ENCODE data around the gene ESPN. TPM values are rescaled to one million over a fixed set of nuclear protein-coding genes. Genes with fewer than 3 reads are reported as not detected.

Gene ESPN
- total RNA-seq, 2 experiments from 2014 or later, result 0.96 to 0.98 TPM

- CTCF ChIA-PET, result interaction anchor here (1.3 to 1.9 kb wide), 2 partner anchors 10 to 17 kb away, joined by 3 to 5 read pairs; no protein-coding TSS in a partner anchor
- POLR2A ChIA-PET, result interaction anchor here (0.8 kb wide), 1 partner anchor 46 kb away, joined by 3 read pairs; no protein-coding TSS in a partner anchor
- no peak overlapping the region for H3K4me3 Mint-ChIP-seq
Observed at GRCh38 chr1:6505367-6506209, 81.0 kb downstream of the ESPN start.

DNA sequence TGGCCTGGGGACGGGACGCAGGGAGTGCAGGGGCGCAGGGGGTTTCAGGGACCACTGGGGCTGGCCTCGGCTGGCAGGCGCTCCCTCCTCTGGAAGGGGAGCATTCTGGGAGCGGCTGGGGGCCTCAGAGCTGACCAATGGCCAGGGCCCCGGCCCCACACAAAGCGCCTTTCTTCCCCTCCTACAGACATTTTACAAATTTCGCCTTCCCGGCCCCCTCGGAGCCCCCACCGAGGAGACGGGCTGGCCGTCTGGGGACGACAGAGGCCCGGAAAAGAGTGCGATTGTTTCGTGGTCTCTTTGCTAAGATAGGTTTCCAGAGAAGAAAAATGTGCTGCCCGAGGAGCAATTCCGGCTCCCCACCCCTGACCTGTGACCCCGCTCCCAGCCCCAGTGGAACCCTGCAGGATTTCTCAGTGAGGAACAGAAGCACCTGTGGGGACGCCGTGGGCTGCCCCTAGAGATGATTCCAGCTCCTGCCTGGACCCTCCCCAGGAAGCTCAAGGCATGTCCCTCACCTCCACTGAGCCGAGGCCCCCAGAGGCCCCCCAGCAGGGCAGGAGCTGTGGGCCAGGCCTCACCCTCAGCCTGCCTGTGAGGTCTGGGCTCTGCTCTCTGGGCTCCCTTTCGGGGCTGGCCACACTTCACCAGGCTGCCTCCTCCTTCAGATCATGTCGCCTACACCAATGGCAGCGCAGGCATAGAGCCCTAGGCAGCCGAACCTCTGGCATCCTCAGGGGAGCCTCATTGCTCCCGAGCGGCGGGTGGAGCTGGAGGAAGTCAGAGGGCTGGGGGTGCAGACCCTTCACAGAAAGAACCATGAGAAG is 81.8 kb downstream of the ESPN start:
- Mint-ChIP-seq H3K27me3 (no peaks in the 10 kb centered on the region), H3K27ac (no peak overlapping the region), H3K36me3 (ENCODE audit: low read depth) (no peaks in the 10 kb centered on the region), H3K4me1 (no peaks in the 10 kb centered on the region), H3K4me3 (no peak overlapping the region), H3K9me3 (no peaks in the 10 kb centered on the region)
- DNase-seq, result no peak
- POLR2A ChIA-PET, result no interaction called here
- CTCF ChIA-PET, result interaction anchor here (1.0 to 1.9 kb wide), 4 partner anchors 9 to 48 kb away, joined by 3 to 5 read pairs (median 3); partner anchors contain the start of genes NOL9 and TAS1R1

More at GRCh38 chr1:6505367-6506209, 81.0 kb downstream of the ESPN start:
- H3K4me1 Mint-ChIP-seq, result no peaks in the 10 kb centered on the region
- no peak for DNase-seq
- H3K36me3 Mint-ChIP-seq (ENCODE audit: low read depth), result no peaks in the 10 kb centered on the region
- H3K27me3 Mint-ChIP-seq, result no peaks in the 10 kb centered on the region
- H3K9me3 Mint-ChIP-seq, result no peaks in the 10 kb centered on the region
- no peak overlapping the region for H3K27ac Mint-ChIP-seq

- H3K4me1 Mint-ChIP-seq, result no peaks in the 10 kb centered on the region
- no peaks in the 10 kb centered on the region for H3K9me3 Mint-ChIP-seq
- DNase-seq, result no peak
- POLR2A ChIA-PET, result no interaction called here
- no peaks in the 10 kb centered on the region for H3K36me3 Mint-ChIP-seq (ENCODE audit: low read depth)
- CTCF ChIA-PET, result interaction anchor here (1.0 to 1.3 kb wide), 3 partner anchors 9 to 48 kb away, joined by 3 read pairs; partner anchors contain the start of genes NOL9 and TAS1R1
- no peak overlapping the region for H3K27ac Mint-ChIP-seq
- H3K4me3 Mint-ChIP-seq, result no peak overlapping the region
- H3K27me3 Mint-ChIP-seq, result no peaks in the 10 kb centered on the region
Observed at GRCh38 chr1:6507037-6507428, 82.5 kb downstream of the ESPN start.

DNA sequence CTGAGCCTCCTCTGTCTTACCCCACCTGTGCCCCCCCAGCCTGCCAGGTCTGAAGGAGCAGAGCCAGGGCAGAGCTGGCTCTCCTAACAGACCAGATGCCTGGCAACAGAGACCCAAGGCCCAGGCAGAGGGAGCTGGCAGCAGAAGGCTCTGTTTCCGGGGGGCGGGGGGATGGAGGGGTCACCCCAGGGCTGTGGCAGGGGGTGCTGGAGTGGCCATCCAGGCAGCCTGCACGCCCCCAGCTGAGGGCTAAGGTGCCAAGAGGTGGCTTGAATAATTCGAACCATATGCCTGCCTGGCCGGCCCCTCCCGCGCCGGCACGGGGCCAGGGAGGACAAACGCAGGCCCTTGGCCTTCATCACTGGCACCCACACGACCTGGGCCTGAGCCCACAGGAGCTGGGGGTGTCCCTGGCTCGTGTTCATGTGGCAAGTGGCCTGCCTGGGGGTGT is 82.9 kb downstream of the ESPN start:
- POLR2A ChIA-PET, result no interaction called here
- no peak for DNase-seq
- no peak overlapping the region for H3K27ac Mint-ChIP-seq
- no peaks in the 10 kb centered on the region for H3K27me3 Mint-ChIP-seq
- H3K9me3 Mint-ChIP-seq, result no peaks in the 10 kb centered on the region
- no peaks in the 10 kb centered on the region for H3K4me1 Mint-ChIP-seq
- H3K4me3 Mint-ChIP-seq, result no peak overlapping the region
- no peaks in the 10 kb centered on the region for H3K36me3 Mint-ChIP-seq (ENCODE audit: low read depth)
- CTCF ChIA-PET, result interaction anchor here (1.0 to 1.3 kb wide), 3 partner anchors 8 to 47 kb away, joined by 3 read pairs; partner anchors contain the start of genes NOL9 and TAS1R1

GRCh38 chr1:6508154-6508815 is 83.7 kb downstream of the ESPN start:
- H3K4me3 Mint-ChIP-seq, result no peak overlapping the region
- POLR2A ChIA-PET, result no interaction called here

GRCh38 chr1:6508816-6509189 is 84.2 kb downstream of the ESPN start:
- no peaks in the 10 kb centered on the region for H3K36me3 Mint-ChIP-seq (ENCODE audit: low read depth)
- no peaks in the 10 kb centered on the region for H3K4me1 Mint-ChIP-seq
- H3K27me3 Mint-ChIP-seq, result no peaks in the 10 kb centered on the region
- no peak overlapping the region for H3K4me3 Mint-ChIP-seq
- ChIA-PET POLR2A (no interaction called here), CTCF (no interaction called here)
- no peaks in the 10 kb centered on the region for H3K9me3 Mint-ChIP-seq
- DNase-seq, result no peak
- H3K27ac Mint-ChIP-seq, result no peak overlapping the region

More at GRCh38 chr1:6508154-6508815, 83.7 kb downstream of the ESPN start:
- Mint-ChIP-seq H3K27me3 (no peaks in the 10 kb centered on the region), H3K9me3 (no peaks in the 10 kb centered on the region), H3K27ac (no peak overlapping the region), H3K36me3 (ENCODE audit: low read depth) (no peaks in the 10 kb centered on the region), H3K4me1 (no peaks in the 10 kb centered on the region)
- CTCF ChIA-PET, result no interaction called here
- no peak for DNase-seq

DNA sequence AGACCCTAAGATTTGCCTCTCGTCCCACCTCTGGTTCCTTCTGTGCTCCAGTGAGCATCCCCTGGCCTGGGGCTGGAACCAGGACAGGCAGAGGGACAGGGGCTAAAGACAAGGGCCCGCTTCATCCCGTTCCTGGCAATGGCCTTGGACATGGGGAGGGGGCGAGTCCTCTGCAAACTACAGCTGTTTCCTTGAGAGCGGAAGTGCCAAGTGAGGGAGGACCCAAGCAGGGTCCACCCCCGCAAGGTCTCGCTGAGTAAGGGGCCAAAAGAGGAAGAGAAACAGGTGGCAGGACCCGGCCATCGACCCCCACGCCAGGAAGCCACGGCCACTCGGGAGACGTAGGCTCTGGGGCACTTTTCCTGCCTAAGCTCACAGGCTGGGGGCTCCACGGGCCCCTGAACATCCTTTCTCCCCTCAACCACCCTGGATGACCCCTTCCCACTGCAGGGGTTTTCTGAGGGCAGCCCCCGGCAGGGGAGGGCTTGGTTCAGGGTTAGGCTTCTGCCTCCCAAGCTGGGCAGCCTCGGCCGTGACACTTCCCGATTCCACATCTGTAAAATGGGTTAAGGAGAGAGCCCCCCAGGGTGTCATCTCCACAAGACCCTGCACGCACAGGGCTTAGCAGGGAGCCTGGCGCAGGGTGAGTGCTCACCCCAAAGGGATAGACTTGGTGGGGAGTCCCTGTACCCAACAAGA is 84.8 kb downstream of the ESPN start:
- no peaks in the 10 kb centered on the region for H3K9me3 Mint-ChIP-seq
- POLR2A ChIA-PET, result no interaction called here
- CTCF ChIA-PET, result interaction anchor here (1.1 kb wide), 1 partner anchor 23 kb away, joined by 3 read pairs; no protein-coding TSS in a partner anchor
- H3K4me3 Mint-ChIP-seq, result no peak overlapping the region
- no peaks in the 10 kb centered on the region for H3K4me1 Mint-ChIP-seq
- H3K36me3 Mint-ChIP-seq (ENCODE audit: low read depth), result no peaks in the 10 kb centered on the region
- H3K27me3 Mint-ChIP-seq, result no peaks in the 10 kb centered on the region
- no peak for DNase-seq
- H3K27ac Mint-ChIP-seq, result no peak overlapping the region

DNA sequence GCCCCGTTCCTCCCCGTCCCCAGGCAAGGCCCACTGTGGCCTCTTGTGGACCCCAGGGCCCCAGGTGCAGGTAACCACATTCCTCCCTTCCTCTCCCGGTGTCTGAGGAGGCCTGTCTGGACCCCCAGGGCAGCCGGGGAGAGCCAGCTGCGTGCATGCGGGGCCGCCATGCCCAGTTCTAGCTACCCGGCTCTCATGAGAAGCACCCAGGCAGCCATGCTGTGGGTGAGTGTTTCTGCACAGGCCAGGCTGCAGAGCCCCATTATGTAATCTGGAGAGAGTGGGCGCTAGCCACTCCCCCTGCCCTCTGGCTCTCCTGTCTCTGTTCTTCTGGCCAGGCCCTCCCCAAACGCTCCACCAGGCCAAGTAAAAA is 85.3 kb downstream of the ESPN start:
- Mint-ChIP-seq H3K36me3 (ENCODE audit: low read depth) (no peaks in the 10 kb centered on the region), H3K27ac (no peak overlapping the region), H3K9me3 (no peaks in the 10 kb centered on the region), H3K27me3 (no peaks in the 10 kb centered on the region), H3K4me1 (no peaks in the 10 kb centered on the region), H3K4me3 (no peak overlapping the region)
- CTCF ChIA-PET, result interaction anchor here (1.1 kb wide), 1 partner anchor 24 kb away, joined by 3 read pairs; no protein-coding TSS in a partner anchor
- POLR2A ChIA-PET, result no interaction called here
- DNase-seq, result no peak

DNA sequence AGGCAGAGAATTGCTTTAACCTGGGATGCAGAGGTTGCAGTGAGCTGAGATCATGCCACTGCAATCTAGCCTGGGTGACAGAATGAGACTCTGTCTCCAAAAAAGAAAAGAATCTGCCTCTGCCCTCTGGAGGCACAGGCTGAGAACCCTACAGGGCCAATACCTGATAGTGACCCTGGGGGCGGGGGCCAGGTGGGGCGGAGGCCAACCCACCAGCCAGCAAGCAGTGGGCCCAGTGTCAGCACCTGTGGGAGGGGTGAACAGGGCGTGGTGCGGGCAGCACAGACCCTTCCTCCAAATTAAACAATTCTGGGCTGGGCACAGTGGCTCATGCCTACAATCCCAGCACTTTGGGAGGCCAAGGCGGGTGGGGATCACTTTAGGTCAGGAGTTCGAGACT is 85.9 kb downstream of the ESPN start:
- Mint-ChIP-seq H3K36me3 (ENCODE audit: low read depth) (no peaks in the 10 kb centered on the region), H3K4me1 (no peaks in the 10 kb centered on the region), H3K4me3 (no peak overlapping the region), H3K27me3 (no peaks in the 10 kb centered on the region), H3K9me3 (no peaks in the 10 kb centered on the region), H3K27ac (no peak overlapping the region)
- no peak for DNase-seq
- CTCF ChIA-PET, result interaction anchor here (1.1 kb wide), 1 partner anchor 24 kb away, joined by 3 read pairs; no protein-coding TSS in a partner anchor
- POLR2A ChIA-PET, result no interaction called here

Other genes starting within 250 kb of the ESPN start
- under 1 TPM; 0.10 to 0.18 TPM for gene CHD5, start 244.5 kb upstream of the ESPN start, total RNA-seq
- 100 to 1,000 TPM; 258 to 298 TPM for gene RPL22, start 225.2 kb upstream of the ESPN start, total RNA-seq
- gene RNF207, start 218.7 kb upstream of the ESPN start, total RNA-seq, result 10 to 100 TPM; 12.4 to 16.4 TPM
- gene ICMT, start 188.8 kb upstream of the ESPN start, total RNA-seq, result 10 to 100 TPM; 49.8 to 49.9 TPM
- gene HES3, start 180.6 kb upstream of the ESPN start, total RNA-seq, result not detected
- gene GPR153, start 163.7 kb upstream of the ESPN start, total RNA-seq, result 1 to 10 TPM; 3.9 to 4.4 TPM
- 10 to 100 TPM; 56.8 to 58.6 TPM for gene ACOT7, start 31.0 kb upstream of the ESPN start, total RNA-seq
- gene HES2, start 4.9 kb upstream of the ESPN start, total RNA-seq, result under 1 TPM; 0.13 to 0.70 TPM
- 10 to 100 TPM; 82.9 to 85.1 TPM for gene TNFRSF25, start 41.4 kb downstream of the ESPN start, total RNA-seq
- gene PLEKHG5, start 66.9 kb downstream of the ESPN start, total RNA-seq, result 1 to 10 TPM; 1.7 to 2.3 TPM
- gene NOL9, start 129.7 kb downstream of the ESPN start, total RNA-seq, result 10 to 100 TPM; 39.1 to 40.8 TPM
- under 1 TPM in 1 of 2 experiments, not detected in 1; 0.08 TPM for gene TAS1R1, start 130.5 kb downstream of the ESPN start, total RNA-seq
- 10 to 100 TPM; 33.2 to 42.3 TPM for gene ZBTB48, start 155.2 kb downstream of the ESPN start, total RNA-seq
- gene KLHL21, start 178.1 kb downstream of the ESPN start, total RNA-seq, result 10 to 100 TPM; 26.7 to 27.0 TPM
- gene PHF13, start 189.0 kb downstream of the ESPN start, total RNA-seq, result 10 to 100 TPM; 15.4 to 17.2 TPM
- 10 to 100 TPM; 23.7 to 24.1 TPM for gene THAP3, start 200.1 kb downstream of the ESPN start, total RNA-seq